Measurements from ENCODE around the gene PGAP1. TPM values are rescaled to one million over a fixed set of nuclear protein-coding genes. Genes with fewer than 3 reads are reported as not detected.

PGAP1 gene
- total and polyA plus RNA-seq, 2 of the 8 experiments (the other 6 are each of a cell fraction or from before 2014, with no cell fraction given), result 8.3 to 24.1 TPM

DNA sequence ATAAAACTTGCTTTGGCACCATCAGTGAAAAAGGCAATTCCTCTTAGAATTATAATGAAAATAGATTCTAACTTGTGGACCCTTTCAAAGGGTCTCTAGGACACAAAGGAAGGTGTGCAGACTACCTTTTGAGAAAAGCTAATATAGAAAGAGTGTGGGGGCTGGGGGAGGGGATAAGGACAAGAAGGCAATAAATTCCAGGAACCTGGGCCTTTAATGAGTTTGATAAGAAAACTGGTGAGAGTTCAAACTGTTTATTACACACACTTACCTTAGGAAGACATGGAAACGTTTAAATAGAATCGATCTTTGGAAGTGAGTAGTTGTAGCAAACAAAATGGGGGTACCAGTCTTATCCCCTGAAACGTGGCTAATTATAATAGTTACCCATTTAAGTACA lies 39.6 kb upstream of the PGAP1 start:
- no peaks in the 10 kb centered on the region for H4K20me1 ChIP-seq (replicated peaks in 1 of 2; ENCODE audit: control insufficient read depth in 1 of 2, insufficient read depth in 2 of 2, low read length in 2 of 2)
- H3K23me2 ChIP-seq (ENCODE audit: low read depth, low read length), result no peaks in the 10 kb centered on the region
- no peak overlapping the region for H3K14ac ChIP-seq (ENCODE audit: insufficient read length)
- peak overlapping the region; percentile 84; the same call in 1 of the 2 replicates for H2AFZ ChIP-seq (ENCODE audit: low read length)
- ChIA-PET POLR2A (ENCODE audit: partially characterized antibody) (no interaction called here), CTCF (ENCODE audit: partially characterized antibody) (interaction anchor here (0.7 kb wide), 1 partner anchor 53 kb away, joined by 3 read pairs; no protein-coding TSS in a partner anchor)
- H3K36me3 ChIP-seq (ENCODE audit: control insufficient read depth in 2 of 4, insufficient read depth in 4 of 4, low read length in 3 of 4), result no peaks in the 10 kb centered on the region; a peak in 1 of 8 replicates
- no peaks in the 10 kb centered on the region for H3K79me2 ChIP-seq (ENCODE audit: control insufficient read depth in 1 of 2, insufficient read depth in 2 of 2, low read length in 2 of 2)
- H2AK5ac ChIP-seq (ENCODE audit: low read depth, low read length), result no peak overlapping the region
- no peak overlapping the region for H2BK15ac ChIP-seq (ENCODE audit: low read length)
- no peak overlapping the region for H2BK5ac ChIP-seq (ENCODE audit: low read depth, low read length)
- no peak overlapping the region for H3K9ac ChIP-seq (replicated peaks in 1 of 4; ENCODE audit: extremely low read depth in 1 of 4, low read depth in 3 of 4, low read length in 3 of 4)
- no peak overlapping the region for H2BK12ac ChIP-seq (ENCODE audit: low read depth, low read length)
- H3K9me3 ChIP-seq (ENCODE audit: insufficient read depth in 2 of 2, low read depth in 1 of 2, low read length in 1 of 2), result peaks cover 5 to 13% of the 10 kb centered on the region in 2 experiments
- H3K27ac ChIP-seq (ENCODE audit: low read depth, low read length), result no peak overlapping the region
- H3K56ac ChIP-seq (replicated peaks; ENCODE audit: insufficient read length, low read depth, low read length), result no peak overlapping the region
- H4K5ac ChIP-seq (ENCODE audit: insufficient read length, low read depth, low read length), result no peak overlapping the region
- FAIRE-seq, result no peak
- no peak overlapping the region for H4K91ac ChIP-seq (replicated peaks; ENCODE audit: insufficient read length, low read length)
- no peak overlapping the region for H3K4ac ChIP-seq (replicated peaks; ENCODE audit: insufficient read length, low read depth, low read length)
- H3K18ac ChIP-seq (ENCODE audit: extremely low read depth, low read length), result peak overlapping the region; percentile 62; the same call in 1 of the 2 replicates
- DNase-seq (ENCODE audit: low read depth in 1 of 2, low spot score in 2 of 2), result no peak
- no peaks in the 10 kb centered on the region; a peak in 1 of 7 replicates for H3K27me3 ChIP-seq (replicated peaks in 1 of 4; ENCODE audit: control insufficient read depth in 3 of 4, extremely low read depth in 1 of 4, insufficient read depth in 3 of 4, low read length in 3 of 4)
- no peak overlapping the region for H3K4me2 ChIP-seq (ENCODE audit: insufficient read depth in 1 of 2, low read depth in 2 of 2, low read length in 2 of 2)
- H3K4me1 ChIP-seq (replicated peaks in 1 of 4; ENCODE audit: control insufficient read depth in 3 of 4, insufficient read depth in 4 of 4, low read length in 3 of 4), result peaks cover 0 to 9% (median 4%) of the 10 kb centered on the region in 4 experiments; a peak in 3 of 7 replicates
- 77% methylated on average over 3 of the region's 3 CpGs; no CpG with 5 or more reads in 1 of the 2 experiments for WGBS, 2 experiments (ENCODE audit: extremely low coverage in 1 of 2, insufficient coverage in 1 of 2, insufficient read length in 1 of 2, insufficient replicate concordance in 2 of 2, low coverage in 1 of 2, low lambda C conversion rate in 2 of 2, missing lambda C conversion rate in 1 of 2)
- no peak overlapping the region for H3K23ac ChIP-seq (ENCODE audit: insufficient read length)
- no peak overlapping the region for H2BK120ac ChIP-seq (replicated peaks; ENCODE audit: low read depth, low read length)
- no peak overlapping the region for H2BK20ac ChIP-seq (ENCODE audit: low read length)
- H4K8ac ChIP-seq (ENCODE audit: extremely low read depth, insufficient read depth, low read length), result no peak overlapping the region
- H3K4me3 ChIP-seq (ENCODE audit: extremely low read depth in 1 of 4, insufficient read depth in 2 of 4, low read depth in 3 of 4, low read length in 4 of 4), result no peak overlapping the region
- no peaks in the 10 kb centered on the region for H3K79me1 ChIP-seq (ENCODE audit: low read depth, low read length)
- TF ChIP-seq JUND (IDR thresholded peaks at IDR 0.05; ENCODE audit: low read length) (no peak), CREB1 (IDR thresholded peaks at IDR 0.05) (no peak)

Measured in H1 (cell line).